GM12872 (cell line): ENCODE results near the gene NFAT5.

ENCODE experiments used
- TF ChIP-seq, protein P1 (sequence below): IDR thresholded peaks from 3 replicates; pipeline ENCODE4 v1.5.1; 2011; ENCODE audit warnings: low read depth, mild to moderate bottlenecking, low read length, moderate library complexity; ENCODE audit not compliant: insufficient read depth

NFAT5 gene

GRCh38 chr16:69598045-69598444, 32.3 kb downstream of the NFAT5 start:
- TF ChIP-seq, protein P1, sequence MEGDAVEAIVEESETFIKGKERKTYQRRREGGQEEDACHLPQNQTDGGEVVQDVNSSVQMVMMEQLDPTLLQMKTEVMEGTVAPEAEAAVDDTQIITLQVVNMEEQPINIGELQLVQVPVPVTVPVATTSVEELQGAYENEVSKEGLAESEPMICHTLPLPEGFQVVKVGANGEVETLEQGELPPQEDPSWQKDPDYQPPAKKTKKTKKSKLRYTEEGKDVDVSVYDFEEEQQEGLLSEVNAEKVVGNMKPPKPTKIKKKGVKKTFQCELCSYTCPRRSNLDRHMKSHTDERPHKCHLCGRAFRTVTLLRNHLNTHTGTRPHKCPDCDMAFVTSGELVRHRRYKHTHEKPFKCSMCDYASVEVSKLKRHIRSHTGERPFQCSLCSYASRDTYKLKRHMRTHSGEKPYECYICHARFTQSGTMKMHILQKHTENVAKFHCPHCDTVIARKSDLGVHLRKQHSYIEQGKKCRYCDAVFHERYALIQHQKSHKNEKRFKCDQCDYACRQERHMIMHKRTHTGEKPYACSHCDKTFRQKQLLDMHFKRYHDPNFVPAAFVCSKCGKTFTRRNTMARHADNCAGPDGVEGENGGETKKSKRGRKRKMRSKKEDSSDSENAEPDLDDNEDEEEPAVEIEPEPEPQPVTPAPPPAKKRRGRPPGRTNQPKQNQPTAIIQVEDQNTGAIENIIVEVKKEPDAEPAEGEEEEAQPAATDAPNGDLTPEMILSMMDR = no peak

DNA sequence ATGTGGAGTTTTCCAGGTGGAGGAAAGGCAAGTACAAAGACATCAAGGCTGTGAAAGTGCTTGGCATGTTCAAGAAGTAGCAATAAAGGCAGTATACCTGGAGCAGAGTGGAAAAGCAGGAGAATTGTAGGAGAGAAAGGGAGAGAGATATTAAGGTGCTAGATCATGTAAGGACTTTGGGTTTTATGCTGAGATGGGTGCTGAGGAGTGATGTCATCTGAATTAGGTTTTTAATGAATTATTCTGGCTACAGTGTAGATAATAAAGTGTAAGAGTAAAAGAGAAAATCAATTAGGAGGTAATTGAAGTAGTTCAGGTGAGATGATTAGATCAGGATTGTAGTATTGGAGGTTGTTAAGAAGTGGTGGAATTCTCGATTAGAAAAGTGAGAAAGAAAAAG, 34.0 kb downstream of the NFAT5 start:
- TF ChIP-seq, protein P1 = no peak

- TF ChIP-seq, protein P1 = no peak
These were observed 34.4 kb downstream of the NFAT5 start for GRCh38 chr16:69600202-69600601.

- TF ChIP-seq, protein P1 = no peak
These were observed 35.5 kb downstream of the NFAT5 start for GRCh38 chr16:69601250-69601649.

DNA sequence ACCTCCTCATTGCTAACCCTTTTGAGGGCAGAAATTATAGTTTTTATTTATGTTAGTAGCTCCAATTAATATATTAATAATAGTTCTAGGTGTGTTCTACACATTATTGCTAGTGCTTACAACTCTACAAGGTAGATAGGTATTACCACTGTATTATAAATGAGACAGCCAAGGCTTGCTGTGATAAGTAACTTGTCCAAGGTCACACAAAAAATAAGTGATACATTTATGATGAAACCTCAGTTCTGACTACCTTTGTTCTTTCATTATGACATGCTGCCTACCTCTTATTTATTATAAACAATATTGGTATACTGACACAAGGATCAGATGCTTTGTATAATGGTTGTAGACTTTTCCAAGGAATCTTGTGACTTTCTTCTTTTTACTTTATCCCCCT, 41.2 kb downstream of the NFAT5 start:
- TF ChIP-seq, protein P1 = no peak

- TF ChIP-seq, protein P1 = no peak
These were observed 41.9 kb downstream of the NFAT5 start for GRCh38 chr16:69607674-69608073.

- TF ChIP-seq, protein P1 = no peak
These were observed 44.6 kb downstream of the NFAT5 start for GRCh38 chr16:69610356-69610755.

DNA sequence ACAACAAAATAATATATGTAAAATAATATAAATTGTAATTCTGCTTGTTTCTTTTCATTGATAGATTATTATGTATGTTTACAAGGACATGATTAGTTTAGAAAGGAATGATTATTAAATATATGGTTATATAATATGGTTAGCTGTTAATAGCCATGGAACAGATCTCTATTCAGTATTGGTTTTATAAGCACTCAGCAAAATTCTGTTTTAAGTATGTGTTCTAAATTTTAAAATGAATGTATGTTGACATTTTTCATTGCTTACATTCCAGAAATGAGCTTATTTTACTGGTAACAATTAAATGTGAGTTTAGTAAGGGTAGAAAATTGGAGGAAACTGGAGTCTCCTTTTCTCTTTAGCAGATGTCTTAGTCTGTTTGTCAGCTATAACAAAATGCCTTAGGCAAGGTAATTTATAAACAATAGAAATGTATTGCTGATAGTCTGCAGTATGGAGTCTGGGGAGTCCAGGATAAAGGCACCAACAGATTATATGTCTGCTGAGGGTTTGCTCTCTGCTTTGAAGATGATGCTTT, 45.4 kb downstream of the NFAT5 start:
- TF ChIP-seq, protein P1 = no peak
